A549 (cell line): ENCODE data around the gene FAM89B. TPM values are rescaled to one million over a fixed set of nuclear protein-coding genes. Genes with fewer than 3 reads are reported as not detected.

Experiments
- ATAC-seq, 2 experiments: fragments of 200-7000 bp in 1 of 2; fragments of >200 bp in 1 of 2; cut with Nextera tagmentation in 1 of 2; cut with Tn5 transposase in 1 of 2; 3 replicates each; pipeline versions ENCODE4 v1.8.0 to v1.9.1; 2018 to 2020; ENCODE audit warnings: mild to moderate bottlenecking in 1 of 2, moderate library complexity in 1 of 2
- CTCF ChIA-PET: fragments of 300-600 bp; sonication (Branson Sonifier 250); formaldehyde crosslinking; extraction: SDS; loops from one replicate; lab custom pipeline; 2021; ENCODE audit warnings: antibody characterized with exemption, inconsistent platforms; lab: Yijun Ruan, JAX
- POLR2A ChIA-PET: fragments of 350-600 bp; formaldehyde crosslinking; extraction: SDS; loops from one replicate; lab custom pipeline; 2021; ENCODE audit warnings: antibody characterized with exemption, inconsistent platforms; lab: Yijun Ruan, JAX
- DNase-seq, 2 experiments: peaks; one replicate each; pipeline versions ENCODE4 v3.0.0 to v3.0.0-alpha.2; 2011 to 2016; ENCODE audit warnings: low read depth in 1 of 2, low spot score in 1 of 2
- FAIRE-seq: peaks from 2 replicates; lab custom pipeline; 2011; peaks lifted over from hg19 to GRCh38; lab: Jason Lieb, UNC
- H3K27ac ChIP-seq, 2 experiments: fragments of >200 bp; sonication (Bioruptor Twin); formaldehyde crosslinking; 3 replicates each; pipeline ENCODE4 v1.5.1; 2016 to 2017
- H3K4me1 ChIP-seq: fragments of >200 bp; sonication (Bioruptor Twin); formaldehyde crosslinking; 3 replicates; pipeline ENCODE4 v1.6.1; 2016
- H3K4me2 ChIP-seq: fragments of >200 bp; sonication (Bioruptor Twin); formaldehyde crosslinking; 3 replicates; pipeline ENCODE4 v1.6.1; 2016
- H3K4me3 ChIP-seq: fragments of >200 bp; sonication (Bioruptor Twin); formaldehyde crosslinking; 3 replicates; pipeline ENCODE4 v1.5.1; 2016
- H3K9me3 ChIP-seq: fragments of >200 bp; sonication (Bioruptor Twin); formaldehyde crosslinking; 3 replicates; pipeline ENCODE4 v1.6.1; 2016
- CTCF ChIP-seq: fragments of >200 bp; sonication (Bioruptor Twin); formaldehyde crosslinking; IDR thresholded peaks from 3 replicates; pipeline ENCODE4 v1.5.1; 2016
- ESRRA ChIP-seq: fragments of 150-350 bp; IDR thresholded peaks from 2 replicates; pipeline ENCODE4 v1.6.1; 2014; ENCODE audit warnings: mild to moderate bottlenecking, low read length, borderline replicate concordance
- FOSB ChIP-seq: fragments of 250-450 bp; sonication (Bioruptor Pico); IDR thresholded peaks from 2 replicates; pipeline ENCODE4 v1.5.0; 2020; ENCODE audit warnings: mild to moderate bottlenecking, moderate library complexity
- HES2 ChIP-seq: fragments of >200 bp; sonication (Bioruptor Twin); formaldehyde crosslinking; IDR thresholded peaks from 2 replicates; pipeline ENCODE4 v1.6.1; 2016
- HOXB13 ChIP-seq: fragments of 250-450 bp; sonication (Bioruptor Pico); IDR thresholded peaks from 2 replicates; pipeline ENCODE4 v1.5.0; 2020; ENCODE audit warnings: low read depth, mild to moderate bottlenecking, moderate library complexity
- MAX ChIP-seq: IDR thresholded peaks from 2 replicates; pipeline ENCODE4 v1.6.1; 2012
- NPAS2 ChIP-seq: fragments of 250-450 bp; sonication (Bioruptor Pico); IDR thresholded peaks from 2 replicates; pipeline ENCODE4 v1.8.0; 2022; ENCODE audit warnings: mild to moderate bottlenecking, moderate library complexity, borderline replicate concordance
- NR3C1 ChIP-seq: fragments of >200 bp; sonication (Bioruptor Twin); formaldehyde crosslinking; IDR thresholded peaks from 3 replicates; pipeline ENCODE4 v1.6.1; 2017
- PBX3 ChIP-seq: IDR thresholded peaks from 2 replicates; pipeline ENCODE4 v1.6.1; 2012
- RAD21 ChIP-seq, 2 experiments: fragments of >200 bp in 1 of 2; sonication (Bioruptor Twin) in 1 of 2; formaldehyde crosslinking in 1 of 2; IDR thresholded peaks in 1 of 2; conservative IDR thresholded peaks in 1 of 2; 2 replicates in 1 of 2; 3 replicates in 1 of 2; pipeline ENCODE4 v1.6.1; 2012 to 2018; ENCODE audit warnings: inconsistent platforms in 1 of 2
- RARB ChIP-seq: fragments of 250-450 bp; sonication (Bioruptor Pico); IDR thresholded peaks from 2 replicates; pipeline ENCODE4 v1.8.0; 2021; ENCODE audit warnings: mild to moderate bottlenecking, moderate library complexity
- REST ChIP-seq: fragments of 200-600 bp; sonication (generic); IDR thresholded peaks from 2 replicates; pipeline ENCODE4 v1.6.1; 2016; ENCODE audit warnings: antibody characterized with exemption, mild to moderate bottlenecking, moderate library complexity
- RFX5 ChIP-seq: fragments of 450-650 bp; IDR thresholded peaks from 2 replicates; pipeline ENCODE4 v1.7.1; 2014; ENCODE audit warnings: antibody characterized with exemption, mild to moderate bottlenecking, moderate library complexity
- RNF2 ChIP-seq: fragments of 200-600 bp; sonication (generic); IDR thresholded peaks from 2 replicates; pipeline ENCODE4 v1.6.1; 2016; ENCODE audit warnings: low read depth, mild to moderate bottlenecking, antibody characterized with exemption, moderate library complexity, borderline replicate concordance
- SMC3 ChIP-seq: fragments of >200 bp; sonication (Bioruptor Twin); formaldehyde crosslinking; IDR thresholded peaks from 3 replicates; pipeline ENCODE4 v1.6.1; 2018; ENCODE audit warnings: inconsistent platforms
- TFCP2L1 ChIP-seq: fragments of 250-450 bp; sonication (Bioruptor Pico); IDR thresholded peaks from 2 replicates; pipeline ENCODE4 v1.5.0; 2021; ENCODE audit warnings: mild to moderate bottlenecking
- WGBS: methylation state at CpG from one replicate; pipeline ENCODE4 v1.1.6; 2017; ENCODE audit errors: missing lambda C conversion rate; 5-methylcytosine and 5-hydroxymethylcytosine counted together
- polyA plus RNA-seq, 4 experiments: library from polyadenylated mRNA; depleted of rRNA in 3 of 4; stranded (reverse); fragments of >200 nt; fragmentation: RNase III in 1 of 4; extraction: RNeasy Plus Mini Kit Qiagen cat#74134 plus additional on column Dnase treatment in 1 of 4; gene quantifications; 2 replicates in 3 of 4; 3 replicates in 1 of 4; pipeline ENCODE4 v1.2.3, GENCODE V29; 2011 to 2017

The FAM89B gene
- polyA plus RNA-seq, 2 of the 4 experiments (the other 2 are of a cell fraction) = 13.5 to 23.9 TPM

- H3K4me3 ChIP-seq = peak overlapping the region; percentile 81
- H3K4me2 ChIP-seq = peak overlapping the region; percentile 97
- CTCF ChIA-PET = interaction anchor here (0.6 to 16.3 kb wide), 20 partner anchors 10 to 451 kb away, joined by 3 to 393 read pairs (median 6); partner anchors contain the start of genes KCNK7, LTBP3, MAP3K11 and MUS81
- H3K27ac ChIP-seq = peak overlapping the region; percentile 80 to 98; a peak in 4 of 6 replicates
- FAIRE-seq (no peak), ATAC-seq (no peak), DNase-seq (no peak)
- WGBS = 80% methylated on average over 9 of the region's 9 CpGs
- TF ChIP-seq MAX (no peak), HES2 (no peak)
- POLR2A ChIA-PET = interaction anchor here (0.6 to 3.6 kb wide), 5 partner anchors 11 to 92 kb away, joined by 5 to 51 read pairs (median 7); partner anchors contain the start of genes LTBP3 and RELA
- peaks cover 48% of the 10 kb centered on the region for H3K4me1 ChIP-seq
- no peaks in the 10 kb centered on the region for H3K9me3 ChIP-seq
Measured at GRCh38 chr11:65571420-65571819, 918 bp upstream of the FAM89B start.

GRCh38 chr11:65571940-65572339 is 398 bp upstream of the FAM89B start:
- peak overlapping the region; percentile 97 for H3K4me2 ChIP-seq
- FAIRE-seq = no peak
- no peaks in the 10 kb centered on the region for H3K9me3 ChIP-seq
- peak; percentile 79 to 84 for DNase-seq
- TF ChIP-seq RFX5 = no peak
- TF ChIP-seq MAX = no peak
- TF ChIP-seq FOSB = no peak
- no peak for TF ChIP-seq HOXB13 (CRISPR knock-in tag)
- no peak for TF ChIP-seq ESRRA
- TF ChIP-seq RAD21 (conservative IDR thresholded peaks at IDR 0.05 in 1 of 2, IDR thresholded peaks at IDR 0.05 in 1 of 2) = peak; percentile 69 to 76
- TF ChIP-seq PBX3 = no peak
- TF ChIP-seq RARB (CRISPR knock-in tag) = no peak
- TF ChIP-seq TFCP2L1 = no peak
- TF ChIP-seq NR3C1 = no peak
- peak; percentile 56 for TF ChIP-seq CTCF
- TF ChIP-seq NPAS2 (CRISPR knock-in tag) = no peak
- TF ChIP-seq SMC3 = peak; percentile 62
- no peak for TF ChIP-seq REST
- no peak for TF ChIP-seq RNF2
- WGBS = 4% methylated on average over 11 of the region's 11 CpGs
- ChIA-PET CTCF (interaction anchor here (0.6 to 16.3 kb wide), 22 partner anchors 10 to 450 kb away, joined by 3 to 393 read pairs (median 6); partner anchors contain the start of genes KCNK7, LTBP3, MAP3K11 and MUS81), POLR2A (interaction anchor here (1.1 to 3.6 kb wide), 6 partner anchors 12 to 72 kb away, joined by 3 to 51 read pairs (median 6); partner anchors contain the start of genes LTBP3, PCNX3 and SCYL1)
- H3K27ac ChIP-seq = peak overlapping the region; percentile 80 to 98
- H3K4me1 ChIP-seq = peaks cover 53% of the 10 kb centered on the region
- H3K4me3 ChIP-seq = peak overlapping the region; percentile 81
- ATAC-seq = peak in 1 of 2 experiments; percentile 13; a peak in 3 of 6 replicates
